BE2C (cell line): ENCODE data around the gene IMPACT.

ENCODE experiments used
- DNase-seq: peaks from one replicate; pipeline ENCODE4 v3.0.0-alpha.2; 2020
- H3K27me3 ChIP-seq: fragments of 250-450 bp; sonication (Bioruptor Pico); 2 replicates; pipeline ENCODE4 v1.5.1; 2020; ENCODE audit warnings: mild to moderate bottlenecking
- H3K36me3 ChIP-seq: fragments of 250-450 bp; sonication (Bioruptor Pico); 2 replicates; pipeline ENCODE4 v1.5.1; 2020; ENCODE audit warnings: mild to moderate bottlenecking
- H3K4me1 ChIP-seq: fragments of 250-450 bp; sonication (Bioruptor Pico); 2 replicates; pipeline ENCODE4 v1.5.1; 2020
- H3K4me3 ChIP-seq: 2 replicates; pipeline ENCODE4 v1.5.1; 2011; ENCODE audit warnings: low read depth, low read length
- H3K9me3 ChIP-seq: fragments of 250-450 bp; sonication (Bioruptor Pico); 2 replicates; pipeline ENCODE4 v1.5.1; 2020
- TF ChIP-seq, protein P1 (sequence below): IDR thresholded peaks from 2 replicates; pipeline ENCODE4 v1.5.1; 2012; ENCODE audit warnings: mild to moderate bottlenecking, low read depth, low read length

Gene IMPACT

DNA sequence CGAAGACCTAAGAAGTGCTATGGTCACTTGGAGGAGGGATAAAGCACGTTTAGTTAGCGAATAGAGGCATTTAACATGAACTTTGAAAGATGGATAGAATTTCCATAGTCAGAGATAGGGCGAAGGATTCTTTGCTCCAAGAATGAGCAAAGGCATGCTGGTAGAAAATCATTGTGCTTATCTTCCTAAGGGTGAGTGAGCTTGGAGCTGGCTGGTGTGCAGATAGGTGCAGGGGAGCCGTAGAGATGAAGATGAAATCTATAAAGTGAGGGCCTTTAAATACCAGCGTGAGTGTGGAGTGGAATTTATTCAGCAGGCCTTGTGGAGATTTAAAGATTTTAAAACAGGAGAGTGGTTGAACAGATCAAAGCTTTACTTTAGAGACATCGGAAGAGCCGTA is 35.5 kb downstream of the IMPACT start:
- Histone ChIP-seq H3K27me3 (no peaks in the 10 kb centered on the region), H3K9me3 (no peaks in the 10 kb centered on the region), H3K4me3 (no peak overlapping the region), H3K36me3 (no peaks in the 10 kb centered on the region), H3K4me1 (no peaks in the 10 kb centered on the region)
- TF ChIP-seq, protein P1, sequence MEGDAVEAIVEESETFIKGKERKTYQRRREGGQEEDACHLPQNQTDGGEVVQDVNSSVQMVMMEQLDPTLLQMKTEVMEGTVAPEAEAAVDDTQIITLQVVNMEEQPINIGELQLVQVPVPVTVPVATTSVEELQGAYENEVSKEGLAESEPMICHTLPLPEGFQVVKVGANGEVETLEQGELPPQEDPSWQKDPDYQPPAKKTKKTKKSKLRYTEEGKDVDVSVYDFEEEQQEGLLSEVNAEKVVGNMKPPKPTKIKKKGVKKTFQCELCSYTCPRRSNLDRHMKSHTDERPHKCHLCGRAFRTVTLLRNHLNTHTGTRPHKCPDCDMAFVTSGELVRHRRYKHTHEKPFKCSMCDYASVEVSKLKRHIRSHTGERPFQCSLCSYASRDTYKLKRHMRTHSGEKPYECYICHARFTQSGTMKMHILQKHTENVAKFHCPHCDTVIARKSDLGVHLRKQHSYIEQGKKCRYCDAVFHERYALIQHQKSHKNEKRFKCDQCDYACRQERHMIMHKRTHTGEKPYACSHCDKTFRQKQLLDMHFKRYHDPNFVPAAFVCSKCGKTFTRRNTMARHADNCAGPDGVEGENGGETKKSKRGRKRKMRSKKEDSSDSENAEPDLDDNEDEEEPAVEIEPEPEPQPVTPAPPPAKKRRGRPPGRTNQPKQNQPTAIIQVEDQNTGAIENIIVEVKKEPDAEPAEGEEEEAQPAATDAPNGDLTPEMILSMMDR = no peak
- DNase-seq = no peak

DNA sequence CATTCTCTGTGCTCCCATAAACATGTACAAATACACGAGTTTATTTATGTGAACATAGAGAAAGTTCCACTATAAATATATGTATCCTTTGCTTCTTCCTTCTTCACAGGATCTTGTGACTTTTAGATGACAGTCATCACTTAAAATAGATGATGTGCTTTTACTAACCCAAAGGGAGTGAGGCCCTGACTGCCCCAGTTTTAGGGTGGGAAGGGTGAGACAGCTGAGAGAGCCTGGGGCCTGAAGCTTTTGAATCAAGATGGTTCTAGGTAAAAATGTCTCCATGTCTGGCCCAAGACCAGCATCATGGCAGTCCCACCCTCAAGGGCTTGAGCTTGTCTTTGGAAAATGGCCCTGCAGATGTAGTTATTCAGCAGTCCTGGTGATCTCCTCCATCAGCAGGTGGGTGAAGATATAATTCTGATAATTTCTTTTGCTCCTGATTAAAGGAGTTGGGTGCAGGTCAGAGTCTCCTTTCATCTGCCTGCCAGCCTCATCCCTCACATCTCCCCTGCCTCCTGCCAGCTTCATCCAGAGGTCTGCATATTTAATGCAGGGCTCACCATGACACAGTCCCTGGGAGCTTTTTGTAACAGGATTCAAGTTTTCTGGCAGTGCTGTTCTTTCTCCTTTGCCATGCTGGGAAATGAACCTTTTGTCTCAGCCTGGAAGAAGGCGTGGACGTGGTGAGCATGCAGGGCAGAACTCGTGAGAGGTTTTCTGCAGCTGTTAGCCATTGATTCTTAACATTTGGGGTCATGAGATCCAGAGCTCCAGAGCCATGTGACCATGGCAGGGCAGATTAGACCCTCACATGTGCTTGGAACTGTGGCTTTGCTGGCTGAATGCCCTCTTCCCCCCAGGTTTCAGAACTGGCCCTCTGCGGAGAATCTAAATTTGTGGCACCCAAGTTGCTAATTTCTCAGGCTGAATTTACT is 36.6 kb downstream of the IMPACT start:
- TF ChIP-seq, protein P1 = no peak
- Histone ChIP-seq H3K9me3 (no peaks in the 10 kb centered on the region), H3K27me3 (no peaks in the 10 kb centered on the region), H3K4me1 (no peaks in the 10 kb centered on the region), H3K4me3 (no peak overlapping the region), H3K36me3 (no peaks in the 10 kb centered on the region)
- DNase-seq = no peak

DNA sequence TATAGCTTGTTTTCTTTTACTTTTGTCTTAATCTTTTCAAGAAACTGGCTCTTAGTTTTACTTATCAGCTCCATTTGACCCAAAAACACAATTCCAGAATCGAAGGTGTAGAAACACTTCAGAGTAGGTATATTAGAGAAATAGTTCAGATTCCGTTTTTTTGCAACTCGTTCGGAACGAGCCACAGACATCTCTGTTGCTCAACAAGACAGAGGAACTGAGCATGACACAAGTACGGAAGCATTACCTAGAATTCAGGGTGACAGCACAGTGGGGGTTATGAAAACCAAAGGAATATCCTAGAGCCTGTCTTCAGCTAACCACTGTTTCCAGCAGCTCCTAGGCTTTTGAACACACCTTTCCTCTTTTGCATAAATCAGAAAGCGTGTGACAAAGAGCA is 39.0 kb downstream of the IMPACT start:
- no peak for DNase-seq
- Histone ChIP-seq H3K27me3 (no peaks in the 10 kb centered on the region), H3K9me3 (no peaks in the 10 kb centered on the region), H3K4me3 (no peak overlapping the region), H3K36me3 (no peaks in the 10 kb centered on the region), H3K4me1 (no peaks in the 10 kb centered on the region)
- TF ChIP-seq, protein P1 = no peak

DNA sequence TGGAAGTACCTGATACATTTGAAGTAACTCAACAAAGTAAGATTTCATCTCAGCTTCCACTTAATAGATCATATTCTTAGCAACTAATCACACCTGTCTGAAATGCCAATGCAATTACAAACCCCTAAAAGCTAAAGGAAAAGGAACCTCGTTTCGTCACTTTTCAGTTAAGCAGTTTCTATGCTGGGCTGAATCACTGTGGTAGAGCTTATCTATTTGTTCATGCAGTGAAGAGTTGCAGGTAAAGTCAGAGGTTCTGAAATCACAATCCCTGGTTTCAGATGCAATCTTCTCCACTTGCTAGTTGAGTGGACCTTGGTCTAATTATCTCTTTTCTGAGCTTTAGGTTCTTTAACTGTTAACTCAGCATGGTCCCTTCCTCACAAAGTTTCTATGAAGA is 40.3 kb downstream of the IMPACT start:
- no peak overlapping the region for H3K4me3 ChIP-seq
- no peaks in the 10 kb centered on the region for H3K9me3 ChIP-seq
- TF ChIP-seq, protein P1 = no peak
- H3K36me3 ChIP-seq = no peaks in the 10 kb centered on the region
- no peaks in the 10 kb centered on the region for H3K4me1 ChIP-seq
- no peaks in the 10 kb centered on the region for H3K27me3 ChIP-seq
- no peak for DNase-seq

DNA sequence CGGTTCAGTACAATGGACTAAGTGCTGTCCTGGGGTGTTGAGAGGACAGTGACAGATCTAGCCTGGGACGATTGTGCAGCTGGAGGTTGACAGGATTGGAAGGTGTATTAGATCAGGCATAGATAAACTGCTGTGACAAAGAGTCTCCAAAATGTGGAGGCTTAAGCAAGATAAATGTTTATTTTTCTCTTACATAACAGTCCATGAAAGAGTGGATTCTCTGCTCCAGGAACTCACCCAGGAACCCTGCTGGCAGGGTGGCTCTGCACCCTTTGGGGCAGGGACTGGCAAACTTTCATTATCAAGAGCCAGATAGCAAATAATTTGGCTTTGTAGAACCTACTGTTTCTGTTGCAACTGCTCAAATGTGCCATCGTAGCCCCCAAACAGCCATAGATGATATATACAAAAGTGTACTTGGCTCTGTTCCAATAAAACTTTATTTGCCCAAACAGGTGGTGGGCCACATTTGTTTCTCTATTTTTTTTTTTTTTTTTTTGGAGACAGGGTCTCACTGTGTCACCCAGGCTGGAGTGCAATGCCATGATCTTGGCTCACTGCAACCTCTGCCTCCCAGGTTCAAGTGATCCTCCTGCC is 43.6 kb downstream of the IMPACT start:
- no peaks in the 10 kb centered on the region for H3K36me3 ChIP-seq
- no peaks in the 10 kb centered on the region for H3K9me3 ChIP-seq
- DNase-seq = no peak
- H3K4me3 ChIP-seq = no peak overlapping the region
- no peaks in the 10 kb centered on the region for H3K4me1 ChIP-seq
- TF ChIP-seq, protein P1 = no peak
- no peaks in the 10 kb centered on the region for H3K27me3 ChIP-seq

DNA sequence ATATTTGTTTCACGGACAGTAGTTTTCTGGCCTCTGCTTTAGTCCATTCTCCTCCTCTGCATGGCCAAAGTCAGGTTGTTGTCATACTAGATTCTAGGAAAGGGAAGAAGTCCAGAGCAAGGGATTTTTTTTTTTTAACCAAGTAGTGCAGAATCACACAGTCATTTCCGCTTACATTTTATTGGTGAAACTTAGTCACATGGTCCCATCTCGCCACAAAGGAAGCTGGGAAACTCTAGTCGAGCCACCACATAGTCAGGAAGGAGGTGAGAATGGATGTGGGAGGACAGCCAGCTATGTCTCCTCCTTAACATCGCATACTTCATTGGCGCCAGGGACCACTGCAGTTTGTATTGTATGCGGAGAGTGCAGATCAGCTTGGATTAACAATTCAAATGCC is 44.3 kb downstream of the IMPACT start:
- no peak overlapping the region for H3K4me3 ChIP-seq
- DNase-seq = no peak
- no peaks in the 10 kb centered on the region for H3K36me3 ChIP-seq
- no peaks in the 10 kb centered on the region for H3K4me1 ChIP-seq
- H3K9me3 ChIP-seq = no peaks in the 10 kb centered on the region
- TF ChIP-seq, protein P1 = no peak
- H3K27me3 ChIP-seq = no peaks in the 10 kb centered on the region
